H1 (cell line): Measurements from ENCODE around the gene PELI2. TPM values are rescaled to one million over a fixed set of nuclear protein-coding genes. Genes with fewer than 3 reads are reported as not detected.

Source experiments
- CHD1 ChIP-seq: IDR thresholded peaks from 2 replicates; pipeline ENCODE4 v1.6.1; 2012; ENCODE audit warnings: low read depth, low read length, improper control_type of control experiment
- CHD7 ChIP-seq: fragments of 300-600 bp; sonication (generic); IDR thresholded peaks from 2 replicates; pipeline ENCODE4 v1.7.1; 2012; ENCODE audit warnings: low read length, moderate library complexity, mild to moderate bottlenecking, inconsistent platforms; ENCODE audit not compliant: insufficient replicate concordance
- CREB1 ChIP-seq: IDR thresholded peaks from 2 replicates; pipeline ENCODE4 v1.6.1; 2012; ENCODE audit warnings: inconsistent platforms
- EP300 ChIP-seq, 2 experiments: IDR thresholded peaks; 1 replicate in 1 of 2; 2 replicates in 1 of 2; pipeline ENCODE4 v1.6.1; 2011 to 2012; ENCODE audit warnings: low read depth in 2 of 2, low read length in 2 of 2, mild to moderate bottlenecking in 2 of 2, borderline replicate concordance in 1 of 2, inconsistent platforms in 1 of 2, moderate library complexity in 1 of 2
- JUND ChIP-seq: IDR thresholded peaks from 2 replicates; pipeline ENCODE4 v1.6.1; 2011; ENCODE audit warnings: mild to moderate bottlenecking, improper control_type of control experiment, low read length
- KDM1A ChIP-seq: fragments of 200-600, 300-600 bp; sonication (generic); IDR thresholded peaks from 2 replicates; pipeline ENCODE4 v1.7.1; 2016; ENCODE audit warnings: mild to moderate bottlenecking, low read length, borderline replicate concordance
- KDM5A ChIP-seq: fragments of 200-600 bp; IDR thresholded peaks from 2 replicates; pipeline ENCODE4 v1.7.1; 2012; ENCODE audit warnings: mild to moderate bottlenecking, low read length, inconsistent platforms, mixed read lengths
- POLR2A ChIP-seq, 2 experiments: IDR thresholded peaks; 1 replicate in 1 of 2; 2 replicates in 1 of 2; pipeline ENCODE4 v1.6.1; 2011; ENCODE audit warnings: low read depth in 2 of 2, low read length in 2 of 2, mild to moderate bottlenecking in 2 of 2; ENCODE audit errors: control extremely low read depth in 1 of 2
- POLR2AphosphoS5 ChIP-seq: IDR thresholded peaks from 2 replicates; pipeline ENCODE4 v1.6.1; 2011; ENCODE audit warnings: low read depth, low read length
- RAD21 ChIP-seq, 2 experiments: IDR thresholded peaks in 1 of 2; conservative IDR thresholded peaks in 1 of 2; 2 replicates each; pipeline ENCODE4 v1.6.1; 2011; ENCODE audit warnings: low read depth in 2 of 2, low read length in 2 of 2, improper control_type of control experiment in 1 of 2, inconsistent platforms in 1 of 2, mild to moderate bottlenecking in 1 of 2, moderate library complexity in 1 of 2
- YY1 ChIP-seq: IDR thresholded peaks from 2 replicates; pipeline ENCODE4 v1.6.1; 2011; ENCODE audit warnings: low read depth, mild to moderate bottlenecking, low read length
- polyA plus RNA-seq, 7 experiments: library from polyadenylated mRNA; depleted of rRNA in 3 of 7; stranded (reverse) in 5 of 7; unstranded in 2 of 7; fragments of >200 nt in 5 of 7; fragments of 200-250 nt in 2 of 7; gene quantifications; 1 replicate in 5 of 7; 2 replicates in 1 of 7; 4 replicates in 1 of 7; pipeline versions ENCODE4 v1.2.1 to v1.2.3, GENCODE V29; 2011 to 2013; ENCODE audit warnings: missing spikeins in 2 of 7, mixed read lengths in 2 of 7
- total RNA-seq: library from RNA; stranded (reverse); fragmentation: NEBNext Ultra II Directional; extraction: Animal tissue kit (Norgen Biotek cat#: 25700); gene quantifications from 2 replicates; pipeline ENCODE4 v1.2.1, GENCODE V29; 2021

The PELI2 gene
- total and polyA plus RNA-seq, 2 of the 8 experiments (the other 6 are each of a cell fraction or from before 2014, with no cell fraction given) = 14.6 to 25.7 TPM

- TF ChIP-seq KDM1A (no peak), RAD21 (IDR thresholded peaks at IDR 0.05 in 1 of 2, conservative IDR thresholded peaks at IDR 0.05 in 1 of 2; ENCODE audit: low read depth in 2 of 2, low read length in 2 of 2) (no peak), KDM5A (no peak), CHD7 (no peak), POLR2A (IDR thresholded peaks at IDR 0.05; ENCODE audit: control extremely low read depth in 1 of 2, low read depth in 2 of 2, low read length in 2 of 2) (no peak), EP300 (IDR thresholded peaks at IDR 0.05; ENCODE audit: borderline replicate concordance in 1 of 2, low read depth in 2 of 2, low read length in 2 of 2) (no peak), POLR2AphosphoS5 (no peak), CREB1 (no peak), YY1 (no peak), CHD1 (no peak), JUND (no peak)
These were observed 13.0 kb downstream of the PELI2 start (continued) for GRCh38 chr14:56131004-56131864.
